NCI-H345 treated with DMSO at 0.1 percent for 48 hours (cell line): Measurements from ENCODE around the gene LONP2.

ENCODE experiments used
- DNase-seq: peaks from one replicate; lab custom pipeline; 2025; ENCODE audit not compliant: unreplicated experiment; lab: John Stamatoyannopoulos, UW

Gene LONP2, protein sequence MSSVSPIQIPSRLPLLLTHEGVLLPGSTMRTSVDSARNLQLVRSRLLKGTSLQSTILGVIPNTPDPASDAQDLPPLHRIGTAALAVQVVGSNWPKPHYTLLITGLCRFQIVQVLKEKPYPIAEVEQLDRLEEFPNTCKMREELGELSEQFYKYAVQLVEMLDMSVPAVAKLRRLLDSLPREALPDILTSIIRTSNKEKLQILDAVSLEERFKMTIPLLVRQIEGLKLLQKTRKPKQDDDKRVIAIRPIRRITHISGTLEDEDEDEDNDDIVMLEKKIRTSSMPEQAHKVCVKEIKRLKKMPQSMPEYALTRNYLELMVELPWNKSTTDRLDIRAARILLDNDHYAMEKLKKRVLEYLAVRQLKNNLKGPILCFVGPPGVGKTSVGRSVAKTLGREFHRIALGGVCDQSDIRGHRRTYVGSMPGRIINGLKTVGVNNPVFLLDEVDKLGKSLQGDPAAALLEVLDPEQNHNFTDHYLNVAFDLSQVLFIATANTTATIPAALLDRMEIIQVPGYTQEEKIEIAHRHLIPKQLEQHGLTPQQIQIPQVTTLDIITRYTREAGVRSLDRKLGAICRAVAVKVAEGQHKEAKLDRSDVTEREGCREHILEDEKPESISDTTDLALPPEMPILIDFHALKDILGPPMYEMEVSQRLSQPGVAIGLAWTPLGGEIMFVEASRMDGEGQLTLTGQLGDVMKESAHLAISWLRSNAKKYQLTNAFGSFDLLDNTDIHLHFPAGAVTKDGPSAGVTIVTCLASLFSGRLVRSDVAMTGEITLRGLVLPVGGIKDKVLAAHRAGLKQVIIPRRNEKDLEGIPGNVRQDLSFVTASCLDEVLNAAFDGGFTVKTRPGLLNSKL

DNA sequence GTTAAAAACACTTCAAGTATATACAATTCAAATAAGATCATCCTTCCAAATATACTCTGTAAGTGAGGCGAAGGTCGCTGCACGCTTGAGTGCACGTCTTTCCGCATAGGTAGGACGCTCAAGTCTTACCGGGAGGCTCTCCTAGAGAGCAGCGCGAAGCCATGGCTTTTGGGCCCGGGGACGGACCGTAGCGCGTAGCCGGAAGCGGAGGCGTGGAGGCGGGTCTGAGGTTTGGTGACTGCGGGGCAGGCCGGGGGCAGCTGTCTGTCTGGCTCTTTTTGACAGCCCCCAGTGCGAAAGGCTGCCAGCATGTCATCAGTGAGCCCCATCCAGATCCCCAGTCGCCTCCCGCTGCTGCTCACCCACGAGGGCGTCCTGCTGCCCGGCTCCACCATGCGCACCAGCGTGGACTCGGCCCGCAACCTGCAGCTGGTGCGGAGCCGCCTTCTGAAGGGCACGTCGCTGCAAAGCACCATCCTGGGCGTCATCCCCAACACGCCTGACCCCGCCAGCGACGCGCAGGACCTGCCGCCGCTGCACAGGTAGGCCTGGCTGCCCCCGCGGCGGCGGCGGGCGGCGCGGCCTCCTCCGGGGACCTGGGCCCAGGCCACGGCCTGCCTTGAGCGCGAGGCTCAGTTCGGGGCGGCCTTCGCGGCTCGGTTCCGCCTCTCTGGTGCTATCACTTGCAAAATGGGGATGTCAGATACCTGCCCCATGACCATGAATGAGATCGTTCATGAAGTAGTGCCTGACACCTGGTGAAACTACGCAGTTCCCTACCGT, at the start of gene LONP2:
TSS of gene LONP2 (plus strand) at position 221 of the 783 bp plus-strand sequence. CDS start at position 310, 89 bp downstream.
- DNase-seq: peak; percentile 52

DNA sequence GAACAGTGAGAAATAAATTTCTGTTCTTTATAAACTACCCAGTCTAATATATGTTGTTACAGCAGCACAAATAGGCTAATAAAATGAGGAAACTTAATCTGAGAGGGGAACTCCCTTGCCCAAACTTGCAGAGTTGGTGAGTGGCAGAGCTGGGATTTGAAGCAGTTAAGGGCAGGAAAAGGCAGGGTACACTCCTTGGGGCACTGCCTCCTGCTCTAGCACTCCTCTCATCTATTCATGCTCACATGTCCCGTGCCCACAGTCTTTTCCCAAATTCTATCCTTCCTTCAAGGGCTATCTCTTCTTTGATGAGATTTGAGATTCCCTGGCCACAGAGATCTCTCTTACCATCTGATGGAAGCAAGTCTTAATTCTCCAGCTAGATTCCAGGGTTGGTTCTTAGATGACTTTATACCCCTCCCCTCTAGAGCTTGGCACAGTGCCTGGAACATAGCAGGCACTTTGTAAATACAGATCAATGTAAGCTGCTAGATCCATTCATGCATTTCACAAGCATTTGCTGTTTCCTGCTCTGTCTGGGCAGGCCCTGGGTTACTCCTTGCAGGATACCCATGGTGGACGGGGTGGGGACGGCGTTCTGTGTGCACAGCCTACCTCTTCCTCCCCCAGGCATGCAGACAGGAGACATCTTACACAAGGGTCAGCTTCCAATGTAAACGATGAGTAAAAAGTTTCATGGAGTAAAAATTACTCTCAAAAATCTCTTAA, 49.1 kb upstream of the LONP2 start:
- peak; percentile 39 for DNase-seq

DNA sequence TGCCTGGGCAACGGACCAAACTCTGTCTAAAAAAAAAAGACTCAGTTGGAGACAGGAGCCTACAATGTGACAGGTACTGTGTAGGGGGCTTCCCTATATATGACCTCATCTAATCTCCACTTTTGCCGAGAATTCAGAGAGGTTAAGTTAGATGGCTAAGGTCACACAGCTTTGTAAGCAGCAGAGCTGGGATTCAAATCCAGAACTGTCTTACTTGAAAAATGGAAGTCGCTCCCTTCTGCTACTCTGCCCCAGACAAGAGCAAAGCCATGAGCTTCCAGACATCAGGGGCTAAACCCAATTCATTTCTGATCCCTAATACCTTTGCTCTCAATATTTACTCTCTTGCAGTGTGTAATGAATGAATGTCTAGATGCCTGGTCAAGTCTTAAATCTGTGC, 46.8 kb upstream of the LONP2 start:
- peak; percentile 100 for DNase-seq

DNA sequence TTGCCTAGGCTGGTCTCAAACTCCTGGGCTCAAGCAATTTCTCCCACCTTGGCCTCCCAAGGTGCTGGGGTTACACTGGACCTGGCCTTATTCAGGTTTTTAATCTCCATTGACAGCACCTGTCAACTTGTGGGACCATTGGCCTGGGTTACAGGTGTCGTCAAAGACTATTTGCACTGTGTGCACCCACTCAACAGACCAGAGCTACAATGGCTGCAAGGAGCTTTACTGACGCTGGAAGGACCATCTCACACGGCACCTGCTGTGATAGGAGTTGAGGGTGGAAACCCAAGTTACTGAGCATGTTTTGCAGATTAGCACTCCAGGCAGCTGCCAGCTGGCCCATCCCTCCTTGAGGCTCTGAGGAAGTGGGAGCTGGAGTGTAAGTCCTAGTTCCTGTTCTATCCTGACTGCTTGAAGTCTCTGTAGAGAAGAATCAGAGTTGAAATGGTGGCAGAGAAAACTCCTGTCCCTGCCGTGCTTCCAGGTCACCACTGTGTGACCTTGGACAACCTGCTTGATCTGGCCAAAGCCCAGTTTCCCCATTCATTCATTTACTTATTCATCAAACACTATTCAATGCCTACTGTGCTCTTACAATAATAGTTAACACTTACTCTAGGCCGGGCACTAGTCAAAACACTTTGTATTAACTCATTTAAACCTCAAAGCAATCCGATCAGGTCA, 42.4 kb upstream of the LONP2 start:
- no peak for DNase-seq

DNA sequence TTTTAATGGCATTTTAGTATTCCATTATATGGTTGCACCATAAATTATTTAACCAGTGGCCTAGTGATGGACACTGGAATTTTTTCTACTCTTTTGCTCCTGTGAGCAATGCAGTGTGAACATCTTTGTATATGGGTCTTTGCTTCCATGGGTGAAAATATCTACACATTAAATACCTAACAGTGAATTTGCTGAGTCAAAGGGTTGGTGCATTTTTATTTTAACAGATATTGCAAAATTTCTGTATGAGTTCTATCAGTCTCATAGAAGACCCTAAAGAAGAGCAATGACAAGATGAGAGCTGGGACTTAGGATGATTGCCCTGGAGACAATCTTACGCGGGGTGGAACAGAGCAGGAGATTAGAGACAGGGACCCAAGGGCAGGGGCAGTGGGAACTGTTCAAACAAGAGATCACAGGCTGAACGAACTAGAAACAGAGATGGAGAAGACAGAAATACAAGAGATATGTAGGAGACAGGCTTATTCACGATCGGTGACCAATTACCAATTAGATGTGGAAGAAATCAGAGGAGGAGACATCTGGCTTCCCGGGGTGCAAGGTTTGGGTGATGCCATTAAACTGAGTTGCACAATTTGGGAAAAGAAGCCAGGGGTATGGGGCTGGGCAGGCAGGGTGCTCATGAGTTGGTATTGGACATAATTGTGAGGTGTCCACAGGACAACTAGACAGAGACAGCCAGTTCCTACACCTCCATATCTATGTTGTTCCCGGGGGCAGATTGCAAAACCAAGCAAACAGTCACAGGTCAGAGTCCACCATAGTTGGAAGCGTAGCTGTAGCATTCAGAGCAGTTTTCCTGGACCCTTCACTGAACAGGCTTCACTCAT, 39.9 kb upstream of the LONP2 start:
- no peak for DNase-seq

DNA sequence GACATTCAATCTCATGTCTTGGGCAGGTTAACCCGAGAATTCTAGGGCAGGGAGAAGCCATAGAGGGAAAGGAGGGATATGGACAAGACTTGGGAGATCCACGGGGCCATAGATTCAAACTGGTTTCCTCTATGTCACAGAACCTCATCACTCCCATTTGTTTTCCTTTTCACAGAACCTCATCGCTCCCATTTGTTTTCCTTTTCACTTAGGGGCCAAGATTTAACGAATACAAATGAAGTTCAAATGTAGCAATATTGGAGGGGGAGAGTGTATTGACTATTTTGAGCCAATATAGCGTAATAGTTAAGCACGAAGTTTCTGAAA, 39.3 kb upstream of the LONP2 start:
- no peak for DNase-seq

DNA sequence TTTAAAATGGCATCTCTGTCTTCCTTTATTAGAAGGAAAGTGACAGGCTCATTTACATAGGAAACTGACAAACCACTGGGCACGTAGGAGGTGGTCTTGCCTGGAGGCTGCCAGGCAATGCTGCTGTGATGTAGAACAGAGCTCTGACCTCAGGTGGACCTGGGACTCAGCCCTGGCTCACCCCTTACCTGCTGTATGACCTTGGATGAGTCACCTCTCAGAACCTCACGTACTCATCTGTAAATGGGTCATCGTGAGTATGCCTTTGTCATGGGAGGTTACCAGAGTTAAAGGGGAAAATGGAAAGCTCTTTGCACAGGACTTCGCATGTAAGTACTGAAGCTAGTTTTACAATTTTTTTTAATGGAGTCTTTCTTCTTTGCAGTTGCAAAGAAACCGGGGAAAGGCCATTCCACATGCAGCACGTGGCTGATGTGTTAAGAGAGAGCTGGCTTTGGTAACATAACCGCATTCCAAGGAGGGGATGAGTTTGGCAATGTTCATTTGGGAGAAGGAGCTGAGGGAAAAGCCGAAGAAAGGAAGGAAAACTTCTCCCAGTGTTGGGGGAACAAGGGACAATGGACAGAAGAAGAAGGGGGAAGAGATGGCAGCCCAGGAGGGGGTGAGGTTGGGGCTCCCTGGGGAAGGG, 37.4 kb upstream of the LONP2 start:
- DNase-seq: no peak

DNA sequence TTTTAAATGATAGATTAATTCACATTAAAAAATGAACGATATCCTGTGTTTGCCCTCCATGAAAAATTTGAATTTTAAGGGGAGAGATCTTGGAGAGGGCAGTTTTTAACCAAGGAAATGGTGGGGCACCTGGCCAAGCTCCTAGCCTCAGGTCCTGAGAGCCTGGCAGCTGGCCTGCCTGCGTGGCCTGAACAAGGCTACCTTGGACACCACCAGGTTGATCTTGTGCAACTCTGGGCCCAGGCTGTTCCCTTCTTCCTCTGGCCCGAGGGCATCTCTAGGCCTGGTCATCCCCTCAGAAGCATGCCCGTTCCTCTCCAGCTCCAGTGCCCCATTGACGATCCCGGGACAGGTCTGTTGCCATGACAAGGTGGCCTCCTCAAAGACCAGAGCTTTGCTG, 33.4 kb upstream of the LONP2 start:
- DNase-seq: no peak

DNA sequence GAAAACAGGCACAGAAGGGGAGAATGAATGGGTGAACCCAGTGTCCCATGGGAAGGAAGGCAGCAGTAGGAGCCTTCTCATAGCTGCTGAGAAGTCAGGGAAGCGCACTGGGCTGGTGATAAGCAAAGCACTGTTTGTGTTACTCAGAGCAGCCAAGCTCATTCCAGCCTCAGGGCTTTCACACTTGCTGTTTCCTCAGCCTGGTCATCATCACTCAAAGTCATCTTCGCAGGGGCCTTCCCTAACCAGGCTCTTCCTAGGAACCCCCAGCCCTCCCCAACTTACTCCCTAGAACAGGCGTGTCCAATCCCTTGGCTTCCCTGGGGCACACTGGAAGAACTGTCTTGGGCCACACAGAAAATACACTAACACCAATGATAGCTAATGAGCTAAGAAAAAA, 32.1 kb upstream of the LONP2 start:
- no peak for DNase-seq

DNA sequence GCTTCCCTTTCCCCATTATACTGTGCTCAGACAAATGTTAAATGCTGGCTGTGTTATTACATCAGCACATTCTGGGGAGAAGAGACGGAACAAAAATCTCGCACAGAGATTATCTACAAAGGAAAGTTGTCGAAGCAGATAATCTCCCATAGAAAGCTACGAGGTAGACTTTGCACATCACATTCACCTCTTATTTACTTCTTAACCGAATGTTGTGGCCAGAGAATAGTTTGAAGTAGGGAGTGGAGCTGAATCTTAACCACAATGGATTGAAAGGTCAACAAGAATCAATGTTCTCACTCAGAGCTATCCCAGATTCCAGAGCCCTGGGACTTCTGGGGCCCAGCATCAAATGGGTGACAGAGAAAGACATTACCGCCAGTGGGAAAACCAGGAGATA, 28.4 kb upstream of the LONP2 start:
- no peak for DNase-seq

DNA sequence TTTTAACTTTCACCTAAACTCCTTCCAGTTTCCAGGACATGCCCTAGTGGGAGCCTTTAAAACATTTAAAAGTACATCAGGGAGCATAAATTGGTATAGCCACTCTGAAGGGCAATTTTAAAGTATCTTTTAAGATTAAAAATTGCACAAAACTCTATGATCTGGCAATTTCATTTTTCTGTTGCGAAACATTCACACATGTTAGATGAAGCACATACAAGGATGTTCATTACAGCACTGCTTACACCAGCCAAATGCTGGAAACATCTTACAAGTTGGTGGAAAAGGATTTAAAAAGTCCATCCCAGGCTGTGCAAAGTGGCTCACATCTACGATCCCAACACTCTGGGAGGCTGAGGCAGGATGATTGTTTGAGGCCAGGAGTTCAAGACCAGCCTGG, 26.4 kb upstream of the LONP2 start:
- DNase-seq: no peak

DNA sequence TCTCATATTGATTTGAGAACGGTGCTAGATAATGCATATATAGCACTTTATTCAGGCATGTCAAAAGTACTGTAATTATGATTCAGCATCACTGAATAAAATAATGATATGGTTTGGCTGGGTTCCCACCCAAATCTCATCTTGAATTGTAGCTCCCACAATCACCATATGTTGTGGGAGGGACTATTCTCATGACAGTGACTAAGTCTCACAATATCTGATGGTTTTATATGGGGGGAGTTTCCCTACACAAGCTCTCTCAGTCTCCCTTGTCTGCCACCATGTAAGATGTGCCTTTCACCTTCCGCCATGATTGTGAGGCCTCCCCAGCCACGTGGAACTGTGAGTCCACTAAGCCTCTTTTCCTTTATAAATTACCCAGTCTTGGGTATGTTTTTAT, 25.6 kb upstream of the LONP2 start:
- no peak for DNase-seq

DNA sequence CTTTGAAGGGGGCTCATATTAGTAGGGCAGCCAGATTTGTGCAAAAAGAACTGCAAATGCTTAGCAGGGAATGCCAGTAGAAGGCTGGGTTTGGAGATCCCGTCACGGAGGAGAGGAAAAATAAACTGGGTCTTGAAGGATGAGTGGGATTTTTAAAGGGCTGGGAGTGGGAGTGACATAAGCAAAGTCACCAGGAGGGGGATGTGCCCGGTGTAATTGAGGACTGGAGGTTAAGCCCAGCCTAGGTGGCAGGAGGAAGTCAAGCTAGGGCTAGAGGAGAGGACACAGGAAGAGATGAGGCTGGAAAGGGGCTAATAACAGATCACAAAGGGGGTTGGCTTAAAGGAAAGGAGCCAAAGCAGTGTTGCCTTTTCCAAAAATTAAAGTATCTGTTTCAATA, 23.2 kb upstream of the LONP2 start:
- DNase-seq: no peak

DNA sequence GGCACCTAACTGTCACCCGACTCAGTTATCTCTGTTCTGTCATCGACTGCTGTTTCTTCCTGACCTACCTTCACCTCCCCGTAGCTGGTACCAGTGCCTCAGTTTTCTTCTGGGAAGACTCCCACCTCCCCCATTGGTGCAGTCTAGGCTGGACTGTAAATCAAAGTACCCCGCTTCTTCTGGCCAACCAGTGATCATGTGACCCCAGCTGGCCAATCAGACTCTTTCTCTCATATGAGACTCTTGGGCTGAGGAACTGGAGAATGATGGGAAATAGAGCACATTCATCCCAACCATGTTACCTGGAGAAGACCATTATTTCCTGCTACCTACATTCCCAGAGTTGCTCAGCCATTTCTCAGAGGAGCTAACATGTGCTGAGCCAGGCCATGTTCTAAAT, 20.6 kb upstream of the LONP2 start:
- no peak for DNase-seq

DNA sequence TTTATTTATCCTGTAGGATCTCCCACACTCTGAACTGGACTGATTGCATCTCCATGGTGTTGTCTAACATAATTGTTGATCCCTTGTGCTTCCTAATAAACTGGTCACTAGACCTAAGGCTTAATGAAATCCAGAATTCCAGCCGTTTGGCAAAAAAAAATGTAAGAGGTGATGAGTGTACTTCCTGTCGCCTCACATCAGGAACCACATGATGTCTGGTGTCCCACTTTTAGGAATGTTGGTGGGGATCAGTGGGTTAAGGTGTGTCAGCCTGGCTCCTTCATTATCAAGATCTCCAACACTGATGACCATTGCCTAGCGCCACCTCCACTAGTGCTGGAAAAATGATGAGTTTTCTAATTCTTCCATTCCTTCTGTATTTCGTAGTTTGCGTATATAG, 18.6 kb upstream of the LONP2 start:
- DNase-seq: no peak

DNA sequence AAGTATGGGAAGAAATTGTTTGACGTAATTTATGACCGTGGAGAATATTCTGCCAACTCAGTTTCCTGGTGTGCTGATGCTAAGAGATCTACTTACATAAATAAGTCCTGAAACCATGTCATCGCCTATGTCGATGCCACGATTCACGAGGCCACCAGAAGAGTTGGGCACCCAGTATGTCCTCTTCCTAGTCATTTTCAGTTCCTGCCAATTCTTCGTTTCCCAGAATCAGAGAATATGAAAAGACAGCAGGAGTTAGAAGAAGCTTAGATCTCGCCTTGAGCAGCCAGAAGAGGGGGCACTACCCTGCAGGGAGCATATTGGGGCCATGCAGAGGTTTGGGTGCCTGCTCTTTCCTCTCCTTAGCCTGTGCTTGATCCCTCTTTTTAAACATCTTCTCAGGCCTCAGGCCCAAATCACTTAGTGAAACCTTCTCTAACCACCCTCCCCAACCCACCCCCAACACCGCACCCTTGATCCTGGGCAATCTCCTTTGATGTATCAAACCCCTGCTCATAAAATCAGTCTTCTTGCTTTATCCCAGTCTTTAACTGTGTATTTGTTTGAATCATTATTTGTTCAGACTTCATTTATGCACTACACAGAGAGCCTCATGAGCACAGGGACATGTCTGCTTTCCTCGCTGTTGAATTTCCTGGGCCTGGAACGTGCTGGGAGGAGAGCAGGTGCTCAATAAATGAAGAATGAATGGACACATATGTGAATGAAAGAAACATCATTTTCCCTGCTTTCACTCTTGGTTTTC, 12.2 kb upstream of the LONP2 start:
- no peak for DNase-seq

DNA sequence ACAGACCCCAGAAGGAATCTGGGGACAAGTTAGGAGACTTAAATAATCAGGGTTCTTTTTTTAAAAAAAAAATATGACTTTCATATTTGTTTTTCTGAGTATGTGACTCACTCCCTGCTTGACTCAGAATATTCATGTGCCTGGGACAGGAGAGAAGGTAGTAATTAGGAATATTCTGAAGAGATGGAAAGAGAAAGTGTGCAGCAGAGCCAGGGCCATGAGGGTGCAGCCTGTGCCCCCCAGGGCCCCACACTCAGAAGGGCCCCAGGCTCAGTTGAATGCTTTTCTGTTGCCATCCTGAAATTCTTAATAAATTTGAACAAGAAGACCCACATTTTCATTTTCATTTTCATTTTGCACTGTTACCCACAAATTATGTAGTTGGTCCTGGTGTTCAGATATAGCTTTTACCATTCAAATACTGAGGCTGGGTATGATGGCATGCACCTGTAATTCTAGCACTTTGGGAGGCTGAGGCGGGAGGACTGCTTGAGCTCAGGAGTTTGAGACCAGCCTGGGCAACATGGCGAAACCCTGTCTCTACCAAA, 11.5 kb upstream of the LONP2 start:
- DNase-seq: no peak

DNA sequence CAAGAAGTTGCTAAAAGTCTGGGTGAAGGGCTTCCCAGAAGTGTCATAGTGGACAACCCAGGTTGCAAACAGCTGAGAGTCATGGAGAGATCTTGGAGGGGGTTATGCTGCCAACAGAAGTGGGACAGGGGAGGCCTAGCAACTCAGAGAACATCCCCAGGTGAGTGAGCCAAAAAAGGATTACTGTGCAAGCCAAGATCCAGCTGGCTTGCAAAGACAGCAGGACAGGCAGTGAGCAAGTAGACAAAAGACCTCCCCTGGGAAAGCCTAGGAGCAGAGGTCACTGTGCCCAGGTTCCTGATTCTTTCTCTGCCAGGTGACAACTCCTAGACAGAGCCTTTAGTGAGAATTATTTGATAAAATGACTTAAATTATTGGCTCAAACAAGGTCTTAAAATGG, 9.5 kb upstream of the LONP2 start:
- no peak for DNase-seq
